ENCODE results near the gene TMEM184B. TPM values are rescaled to one million over a fixed set of nuclear protein-coding genes. Genes with fewer than 3 reads are reported as not detected.

The TMEM184B gene
- total RNA-seq, 2 experiments from 2014 or later = 45.9 to 49.3 TPM

GRCh38 chr22:38220653-38221386 lies 52.0 kb downstream of the TMEM184B start:
- POLR2A ChIA-PET = interaction anchor here (7.0 kb wide), 1 partner anchor 17 kb away, joined by 63 read pairs; the partner anchor contains the start of gene MAFF
- peaks cover 10% of the 10 kb centered on the region for H3K36me3 Mint-ChIP-seq (ENCODE audit: low read depth)
- no peak overlapping the region for H3K27ac Mint-ChIP-seq
- CTCF ChIA-PET = interaction anchor here (1.6 kb wide), 1 partner anchor 10 kb away, joined by 6 read pairs; no protein-coding TSS in a partner anchor
- H3K4me1 Mint-ChIP-seq = peaks cover 30% of the 10 kb centered on the region
- no peaks in the 10 kb centered on the region for H3K27me3 Mint-ChIP-seq
- no peaks in the 10 kb centered on the region for H3K9me3 Mint-ChIP-seq
- H3K4me3 Mint-ChIP-seq = no peak overlapping the region
- no peak for DNase-seq

GRCh38 chr22:38220163-38220562 lies 52.6 kb downstream of the TMEM184B start:
- Mint-ChIP-seq H3K27ac (no peak overlapping the region), H3K36me3 (ENCODE audit: low read depth) (peaks cover 16% of the 10 kb centered on the region), H3K4me1 (peaks cover 31% of the 10 kb centered on the region), H3K4me3 (no peak overlapping the region), H3K27me3 (no peaks in the 10 kb centered on the region), H3K9me3 (no peaks in the 10 kb centered on the region)
- POLR2A ChIA-PET = interaction anchor here (7.0 kb wide), 1 partner anchor 16 kb away, joined by 63 read pairs; the partner anchor contains the start of gene MAFF
- DNase-seq = no peak
- CTCF ChIA-PET = interaction anchor here (1.2 to 1.6 kb wide), 2 partner anchors 10 to 168 kb away, joined by 4 to 6 read pairs; no protein-coding TSS in a partner anchor

GRCh38 chr22:38219632-38220031 lies 53.2 kb downstream of the TMEM184B start:
- H3K4me1 Mint-ChIP-seq = peaks cover 35% of the 10 kb centered on the region
- peaks cover 20% of the 10 kb centered on the region for H3K36me3 Mint-ChIP-seq (ENCODE audit: low read depth)
- H3K4me3 Mint-ChIP-seq = no peak overlapping the region
- DNase-seq = no peak
- CTCF ChIA-PET = interaction anchor here (1.2 to 1.6 kb wide), 2 partner anchors 11 to 167 kb away, joined by 4 to 6 read pairs; no protein-coding TSS in a partner anchor
- POLR2A ChIA-PET = interaction anchor here (1.6 to 7.0 kb wide), 3 partner anchors 10 to 39 kb away, joined by 4 to 63 read pairs (median 5); partner anchors contain the start of gene MAFF
- H3K27me3 Mint-ChIP-seq = no peaks in the 10 kb centered on the region
- no peaks in the 10 kb centered on the region for H3K9me3 Mint-ChIP-seq
- H3K27ac Mint-ChIP-seq = peak overlapping the region; percentile 0

- POLR2A ChIA-PET = interaction anchor here (0.9 to 7.0 kb wide), 4 partner anchors 9 to 38 kb away, joined by 3 to 63 read pairs (median 4); partner anchors contain the start of gene MAFF
- Mint-ChIP-seq H3K27ac (peak overlapping the region; percentile 37), H3K27me3 (no peaks in the 10 kb centered on the region), H3K9me3 (no peaks in the 10 kb centered on the region), H3K4me1 (peaks cover 40% of the 10 kb centered on the region), H3K36me3 (ENCODE audit: low read depth) (peaks cover 20% of the 10 kb centered on the region), H3K4me3 (no peak overlapping the region)
- peak; percentile 50 for DNase-seq
- CTCF ChIA-PET = interaction anchor here (1.2 to 1.6 kb wide), 2 partner anchors 11 to 167 kb away, joined by 4 to 6 read pairs; no protein-coding TSS in a partner anchor
Measured at GRCh38 chr22:38218661-38219622, 53.9 kb downstream of the TMEM184B start.

GRCh38 chr22:38215156-38216038 lies 57.4 kb downstream of the TMEM184B start:
- H3K4me3 Mint-ChIP-seq = peak overlapping the region; percentile 13
- H3K9me3 Mint-ChIP-seq = no peaks in the 10 kb centered on the region
- POLR2A ChIA-PET = interaction anchor here (1.1 to 7.0 kb wide), 5 partner anchors 11 to 101 kb away, joined by 3 to 63 read pairs (median 3); partner anchors contain the start of genes MAFF and PLA2G6
- H3K27ac Mint-ChIP-seq = no peak overlapping the region
- DNase-seq = no peak
- peaks cover 24% of the 10 kb centered on the region for H3K36me3 Mint-ChIP-seq (ENCODE audit: low read depth)
- CTCF ChIA-PET = interaction anchor here (1.0 to 1.5 kb wide), 3 partner anchors 14 to 162 kb away, joined by 3 to 7 read pairs (median 4); partner anchors contain the start of gene MAFF
- no peaks in the 10 kb centered on the region for H3K27me3 Mint-ChIP-seq
- peaks cover 55% of the 10 kb centered on the region for H3K4me1 Mint-ChIP-seq

GRCh38 chr22:38214302-38215056 lies 58.3 kb downstream of the TMEM184B start:
- Mint-ChIP-seq H3K9me3 (no peaks in the 10 kb centered on the region), H3K36me3 (ENCODE audit: low read depth) (peaks cover 24% of the 10 kb centered on the region), H3K27me3 (no peaks in the 10 kb centered on the region), H3K27ac (no peak overlapping the region), H3K4me1 (peaks cover 51% of the 10 kb centered on the region), H3K4me3 (peak overlapping the region; percentile 13)
- ChIA-PET CTCF (interaction anchor here (0.7 to 1.5 kb wide), 6 partner anchors 9 to 161 kb away, joined by 3 to 7 read pairs (median 4); partner anchors contain the start of gene MAFF), POLR2A (interaction anchor here (1.1 to 7.0 kb wide), 5 partner anchors 10 to 100 kb away, joined by 3 to 63 read pairs (median 3); partner anchors contain the start of genes MAFF and PLA2G6)
- peak; percentile 76 for DNase-seq

- peaks cover 46% of the 10 kb centered on the region for H3K4me1 Mint-ChIP-seq
- ChIA-PET CTCF (interaction anchor here (0.9 to 1.5 kb wide), 3 partner anchors 9 to 53 kb away, joined by 3 to 7 read pairs (median 4); partner anchors contain the start of gene MAFF), POLR2A (interaction anchor here (1.2 to 7.0 kb wide), 4 partner anchors 10 to 38 kb away, joined by 3 to 63 read pairs (median 4); partner anchors contain the start of genes MAFF and PLA2G6)
- H3K27me3 Mint-ChIP-seq = no peaks in the 10 kb centered on the region
- H3K4me3 Mint-ChIP-seq = no peak overlapping the region
- DNase-seq = no peak
- H3K36me3 Mint-ChIP-seq (ENCODE audit: low read depth) = peaks cover 24% of the 10 kb centered on the region
- H3K9me3 Mint-ChIP-seq = no peaks in the 10 kb centered on the region
- no peak overlapping the region for H3K27ac Mint-ChIP-seq
Measured at GRCh38 chr22:38213990-38214301, 58.9 kb downstream of the TMEM184B start.

GRCh38 chr22:38213319-38213989 lies 59.4 kb downstream of the TMEM184B start:
- H3K27ac Mint-ChIP-seq = no peak overlapping the region
- no peaks in the 10 kb centered on the region for H3K27me3 Mint-ChIP-seq
- H3K36me3 Mint-ChIP-seq (ENCODE audit: low read depth) = peaks cover 24% of the 10 kb centered on the region
- no peaks in the 10 kb centered on the region for H3K9me3 Mint-ChIP-seq
- ChIA-PET CTCF (no interaction called here), POLR2A (interaction anchor here (7.0 kb wide), 1 partner anchor 9 kb away, joined by 63 read pairs; the partner anchor contains the start of gene MAFF)
- DNase-seq = no peak
- no peak overlapping the region for H3K4me3 Mint-ChIP-seq
- H3K4me1 Mint-ChIP-seq = peaks cover 45% of the 10 kb centered on the region

- ChIA-PET CTCF (interaction anchor here (2.0 kb wide), 1 partner anchor 11 kb away, joined by 4 read pairs; the partner anchor contains the start of gene MAFF), POLR2A (interaction anchor here (1.4 kb wide), 1 partner anchor 11 kb away, joined by 8 read pairs; the partner anchor contains the start of gene MAFF)
- H3K27ac Mint-ChIP-seq = no peak overlapping the region
- peaks cover 42% of the 10 kb centered on the region for H3K4me1 Mint-ChIP-seq
- no peak overlapping the region for H3K4me3 Mint-ChIP-seq
- H3K27me3 Mint-ChIP-seq = no peaks in the 10 kb centered on the region
- no peaks in the 10 kb centered on the region for H3K9me3 Mint-ChIP-seq
- no peak for DNase-seq
- H3K36me3 Mint-ChIP-seq (ENCODE audit: low read depth) = peaks cover 24% of the 10 kb centered on the region
Measured at GRCh38 chr22:38212442-38212841, 60.4 kb downstream of the TMEM184B start.

GRCh38 chr22:38211556-38211955 lies 61.3 kb downstream of the TMEM184B start:
- CTCF ChIA-PET = interaction anchor here (2.0 kb wide), 1 partner anchor 10 kb away, joined by 4 read pairs; the partner anchor contains the start of gene MAFF
- DNase-seq = no peak
- Mint-ChIP-seq H3K4me1 (peaks cover 42% of the 10 kb centered on the region), H3K27me3 (no peaks in the 10 kb centered on the region), H3K36me3 (ENCODE audit: low read depth) (peaks cover 24% of the 10 kb centered on the region), H3K4me3 (no peak overlapping the region), H3K9me3 (no peaks in the 10 kb centered on the region), H3K27ac (no peak overlapping the region)
- POLR2A ChIA-PET = interaction anchor here (1.4 kb wide), 1 partner anchor 10 kb away, joined by 8 read pairs; the partner anchor contains the start of gene MAFF
